ENCODE results near the gene RNASE1.

RNASE1 gene

GRCh38 chr14:20807304-20808161 lies 4.9 kb upstream of the RNASE1 start:
- no peak for DNase-seq (ENCODE audit: low spot score)

GRCh38 chr14:20805485-20805884 lies 2.8 kb upstream of the RNASE1 start:
- no peak for DNase-seq (ENCODE audit: low spot score)

GRCh38 chr14:20803223-20803622 lies 579 bp upstream of the RNASE1 start:
- DNase-seq (ENCODE audit: low spot score) = no peak

GRCh38 chr14:20801726-20802125 lies 918 bp downstream of the RNASE1 start:
- DNase-seq (ENCODE audit: low spot score) = no peak

GRCh38 chr14:20799892-20800544 lies 2.6 kb downstream of the RNASE1 start:
- no peak for DNase-seq (ENCODE audit: low spot score)

- no peak for DNase-seq (ENCODE audit: low spot score)
Measured at GRCh38 chr14:20799456-20799891, 3.2 kb downstream of the RNASE1 start.

GRCh38 chr14:20798932-20799331 lies 3.7 kb downstream of the RNASE1 start:
- no peak for DNase-seq (ENCODE audit: low spot score)

GRCh38 chr14:20798318-20798717 lies 4.3 kb downstream of the RNASE1 start:
- no peak for DNase-seq (ENCODE audit: low spot score)

- DNase-seq (ENCODE audit: low spot score) = no peak
Measured at GRCh38 chr14:20797164-20797563, 5.5 kb downstream of the RNASE1 start.

GRCh38 chr14:20794644-20795369 lies 7.8 kb downstream of the RNASE1 start:
- DNase-seq (ENCODE audit: low spot score) = no peak

- DNase-seq (ENCODE audit: low spot score) = no peak
Measured at GRCh38 chr14:20792556-20792955, 10.1 kb downstream of the RNASE1 start.

- no peak for DNase-seq (ENCODE audit: low spot score)
Measured at GRCh38 chr14:20791597-20791996, 11.0 kb downstream of the RNASE1 start.

GRCh38 chr14:20791187-20791586 lies 11.5 kb downstream of the RNASE1 start:
- DNase-seq (ENCODE audit: low spot score) = no peak

- DNase-seq (ENCODE audit: low spot score) = no peak
Measured at GRCh38 chr14:20790464-20791116, 12.1 kb downstream of the RNASE1 start.

GRCh38 chr14:20789230-20789813 lies 13.3 kb downstream of the RNASE1 start:
- no peak for DNase-seq (ENCODE audit: low spot score)

GRCh38 chr14:20787025-20787424 lies 15.6 kb downstream of the RNASE1 start:
- DNase-seq (ENCODE audit: low spot score) = no peak

GRCh38 chr14:20782280-20782890 lies 20.3 kb downstream of the RNASE1 start:
- peak; percentile 37 for DNase-seq (ENCODE audit: low spot score)

- DNase-seq (ENCODE audit: low spot score) = no peak
Measured at GRCh38 chr14:20781803-20782202, 20.8 kb downstream of the RNASE1 start.

- DNase-seq (ENCODE audit: low spot score) = no peak
Measured at GRCh38 chr14:20775901-20776300, 26.7 kb downstream of the RNASE1 start.

- DNase-seq (ENCODE audit: low spot score) = no peak
Measured at GRCh38 chr14:20775043-20775442, 27.6 kb downstream of the RNASE1 start.

- DNase-seq (ENCODE audit: low spot score) = no peak
Measured at GRCh38 chr14:20774258-20774824, 28.3 kb downstream of the RNASE1 start.

Measured in CD4-positive, alpha-beta T cell treated with Interleukin-6 at 100 ng/mL for 8 hours (primary cell).